Cardiac fibroblast (primary cell): ENCODE results near the gene POLR1C.

Experiments used
- DNase-seq, 2 donors: peaks; one replicate each; pipeline versions ENCODE4 v3.0.0 to v3.0.0-alpha.2; 2010; ENCODE audit warnings: low read depth in 2 of 2
- H3K4me3 ChIP-seq, 2 donors: replicated peaks in 1 of 2; 1 replicate in 1 of 2; 2 replicates in 1 of 2; pipeline ENCODE4 v1.5.1; 2011; ENCODE audit warnings: low read depth in 2 of 2, low read length in 2 of 2, mild to moderate bottlenecking in 2 of 2, moderate library complexity in 1 of 2
- CTCF ChIP-seq: IDR thresholded peaks from one replicate; pipeline ENCODE4 v1.5.1; 2011; ENCODE audit warnings: low read depth, mild to moderate bottlenecking, low read length, inconsistent platforms

POLR1C gene

DNA sequence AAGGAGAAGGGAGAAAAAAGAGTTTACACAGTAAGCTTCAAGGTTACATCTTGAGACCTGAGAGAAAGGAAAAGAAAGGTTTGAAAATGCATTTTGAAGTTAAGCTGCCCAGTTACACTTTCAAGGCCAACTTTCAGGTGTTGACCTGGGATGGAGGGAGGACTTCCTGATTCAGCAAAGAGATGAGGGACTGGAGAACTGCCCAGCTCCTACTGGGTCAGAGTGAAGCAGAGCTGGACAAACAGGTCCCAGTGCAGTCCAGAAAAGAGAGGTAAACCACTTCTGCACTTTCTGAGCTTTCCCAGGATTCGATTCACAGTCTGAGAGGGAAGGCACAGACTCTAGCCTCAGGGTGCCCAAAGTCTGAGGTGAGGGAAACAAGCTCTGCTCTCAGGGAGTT, 45.5 kb upstream of the POLR1C start:
- DNase-seq: no peak
- no peak overlapping the region for H3K4me3 ChIP-seq
- TF ChIP-seq CTCF: no peak

- TF ChIP-seq CTCF: no peak
- DNase-seq: no peak
- H3K4me3 ChIP-seq: no peak overlapping the region
These were observed 44.4 kb upstream of the POLR1C start for GRCh38 chr6:43472515-43472914.

DNA sequence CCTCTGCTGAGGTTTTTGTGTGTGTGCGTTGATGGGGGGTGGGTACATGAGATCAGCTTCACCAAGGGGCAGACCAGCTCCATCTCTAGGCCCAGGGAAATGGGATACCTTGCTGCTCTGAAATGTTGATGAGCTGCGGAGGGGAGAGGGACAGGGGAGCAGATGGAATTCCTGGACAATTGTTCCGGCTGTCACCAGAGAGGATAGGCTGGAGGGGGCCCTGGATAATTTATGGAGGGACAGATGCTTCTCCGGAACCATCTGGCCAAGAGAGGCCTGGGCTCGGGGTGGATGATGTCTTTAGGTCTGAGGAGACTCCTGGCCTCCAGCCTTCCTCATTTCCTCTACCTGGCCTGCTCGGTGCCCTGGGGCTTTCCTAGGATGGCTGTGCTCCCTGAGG, 41.4 kb upstream of the POLR1C start:
- no peak overlapping the region for H3K4me3 ChIP-seq
- TF ChIP-seq CTCF: no peak
- no peak for DNase-seq

- no peak for TF ChIP-seq CTCF
- no peak for DNase-seq
- H3K4me3 ChIP-seq: peak overlapping the region in 1 of 2 donors; percentile 66
These were observed 40.1 kb upstream of the POLR1C start for GRCh38 chr6:43476746-43477145.

GRCh38 chr6:43477235-43478007, 39.5 kb upstream of the POLR1C start, which contains the start of gene TJAP1:
TJAP1 (plus strand) TSS chr6:43477570; CDS start chr6:43499002, 21,432 bp downstream.
- DNase-seq: peak; percentile 78 to 83
- H3K4me3 ChIP-seq: peak within 1 kb of the TSS; percentile 61 to 66
- no peak for TF ChIP-seq CTCF

DNA sequence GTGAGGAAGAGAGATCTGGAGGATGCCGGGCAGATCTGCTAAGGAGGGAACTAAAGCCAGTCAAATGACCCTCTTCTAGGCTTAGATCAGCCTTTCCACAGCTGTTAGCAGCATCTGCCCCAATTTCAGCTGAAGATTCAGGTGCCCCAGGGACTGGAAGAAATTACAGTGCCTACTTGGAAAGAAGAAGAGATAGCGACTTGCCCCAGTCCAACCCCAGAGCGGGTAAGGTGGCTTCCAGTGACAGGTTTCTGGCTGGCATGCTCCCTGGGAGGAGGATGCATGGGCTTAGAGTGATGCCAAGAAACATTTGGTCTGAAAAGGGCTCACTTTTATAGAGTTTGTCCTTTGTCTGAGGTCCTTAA, 38.9 kb upstream of the POLR1C start:
- TF ChIP-seq CTCF: no peak
- no peak for DNase-seq
- H3K4me3 ChIP-seq: peak overlapping the region; percentile 61 to 66

DNA sequence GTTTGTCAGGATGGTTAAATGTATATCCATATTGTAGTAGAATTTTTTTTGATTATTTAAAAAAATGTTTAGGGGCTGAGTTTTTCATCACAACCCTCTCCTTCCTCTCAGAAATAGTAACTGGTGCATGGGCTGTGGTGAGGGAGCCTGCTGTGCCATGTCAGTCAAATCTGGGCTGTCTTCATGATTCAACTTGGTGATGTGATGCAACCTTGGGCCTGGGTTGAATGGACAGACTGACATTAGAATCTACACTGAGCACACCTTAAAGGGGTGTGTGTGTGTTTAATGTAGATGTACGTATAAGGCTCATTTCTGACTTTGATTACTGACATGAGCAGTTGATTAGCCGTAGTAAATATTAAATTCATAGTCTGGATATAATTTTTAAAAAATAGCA, 35.8 kb upstream of the POLR1C start:
- no peak overlapping the region for H3K4me3 ChIP-seq
- DNase-seq: no peak
- TF ChIP-seq CTCF: no peak
